Measurements from ENCODE around the gene KDR. TPM values are rescaled to one million over a fixed set of nuclear protein-coding genes. Genes with fewer than 3 reads are reported as not detected.

The KDR gene
- total and polyA plus RNA-seq, 2 experiments from 2014 or later, result 96.0 to 104 TPM

- Histone ChIP-seq H3K9me3 (ENCODE audit: low read depth) (no peaks in the 10 kb centered on the region), H3K27ac (no peak overlapping the region), H2AFZ (no peak overlapping the region), H3K36me3 (replicated peaks; ENCODE audit: insufficient read depth, low read depth) (no peaks in the 10 kb centered on the region), H3K4me2 (no peak overlapping the region), H3K4me3 (no peak overlapping the region), H3K4me1 (ENCODE audit: insufficient read depth) (no peaks in the 10 kb centered on the region), H4K20me1 (ENCODE audit: insufficient read depth, poor library complexity, severe bottlenecking) (no peaks in the 10 kb centered on the region), H3K79me2 (no peaks in the 10 kb centered on the region), H3K9me2 (replicated peaks; ENCODE audit: insufficient read depth) (no peaks in the 10 kb centered on the region), H3K27me3 (no peaks in the 10 kb centered on the region)
- no peak for DNase-seq (ENCODE audit: low spot score)
- 77% methylated on average over 6 of the region's 6 CpGs for WGBS (ENCODE audit: low lambda C conversion rate, missing lambda C conversion rate)
- TF ChIP-seq EZH2phosphoT487 (IDR thresholded peaks at IDR 0.05; ENCODE audit: low read depth, severe bottlenecking, unreplicated experiment), result no peak
- TF ChIP-seq CTCF (IDR thresholded peaks at IDR 0.05; ENCODE audit: poor library complexity), result no peak
- no peak for TF ChIP-seq EZH2 (IDR thresholded peaks at IDR 0.05; ENCODE audit: borderline replicate concordance)
Observed at GRCh38 chr4:55170462-55170861, 45.1 kb upstream of the KDR start.

GRCh38 chr4:55169352-55169961 lies 44.1 kb upstream of the KDR start:
- WGBS (ENCODE audit: low lambda C conversion rate, missing lambda C conversion rate), result 65% methylated on average over 12 of the region's 12 CpGs
- Histone ChIP-seq H3K4me2 (no peak overlapping the region), H3K27me3 (no peaks in the 10 kb centered on the region), H3K4me1 (ENCODE audit: insufficient read depth) (no peaks in the 10 kb centered on the region), H3K79me2 (no peaks in the 10 kb centered on the region), H3K9me2 (replicated peaks; ENCODE audit: insufficient read depth) (no peaks in the 10 kb centered on the region), H3K4me3 (no peak overlapping the region), H3K9me3 (ENCODE audit: low read depth) (no peaks in the 10 kb centered on the region), H4K20me1 (ENCODE audit: insufficient read depth, poor library complexity, severe bottlenecking) (no peaks in the 10 kb centered on the region), H3K36me3 (replicated peaks; ENCODE audit: insufficient read depth, low read depth) (no peaks in the 10 kb centered on the region), H3K27ac (no peak overlapping the region), H2AFZ (no peak overlapping the region)
- DNase-seq (ENCODE audit: low spot score), result peak; percentile 58
- TF ChIP-seq EZH2 (IDR thresholded peaks at IDR 0.05; ENCODE audit: borderline replicate concordance), result no peak
- TF ChIP-seq CTCF (IDR thresholded peaks at IDR 0.05; ENCODE audit: poor library complexity), result no peak
- TF ChIP-seq EZH2phosphoT487 (IDR thresholded peaks at IDR 0.05; ENCODE audit: low read depth, severe bottlenecking, unreplicated experiment), result no peak

- no peak overlapping the region for H2AFZ ChIP-seq
- H4K20me1 ChIP-seq (ENCODE audit: insufficient read depth, poor library complexity, severe bottlenecking), result no peaks in the 10 kb centered on the region
- H3K79me2 ChIP-seq, result no peaks in the 10 kb centered on the region
- H3K4me1 ChIP-seq (ENCODE audit: insufficient read depth), result no peaks in the 10 kb centered on the region
- no peaks in the 10 kb centered on the region for H3K9me3 ChIP-seq (ENCODE audit: low read depth)
- no peak for DNase-seq (ENCODE audit: low spot score)
- TF ChIP-seq EZH2 (IDR thresholded peaks at IDR 0.05; ENCODE audit: borderline replicate concordance) (no peak), CTCF (IDR thresholded peaks at IDR 0.05; ENCODE audit: poor library complexity) (no peak), EZH2phosphoT487 (IDR thresholded peaks at IDR 0.05; ENCODE audit: low read depth, severe bottlenecking, unreplicated experiment) (no peak)
- no peak overlapping the region for H3K27ac ChIP-seq
- H3K9me2 ChIP-seq (replicated peaks; ENCODE audit: insufficient read depth), result no peaks in the 10 kb centered on the region
- 88% methylated on average over 1 of the region's 1 CpG for WGBS (ENCODE audit: low lambda C conversion rate, missing lambda C conversion rate)
- no peaks in the 10 kb centered on the region for H3K27me3 ChIP-seq
- no peak overlapping the region for H3K4me2 ChIP-seq
- no peak overlapping the region for H3K4me3 ChIP-seq
- H3K36me3 ChIP-seq (replicated peaks; ENCODE audit: insufficient read depth, low read depth), result no peaks in the 10 kb centered on the region
Observed at GRCh38 chr4:55162396-55162795, 37.0 kb upstream of the KDR start.
